PC-3 (cell line): ENCODE data around the gene UBAC1. TPM values are rescaled to one million over a fixed set of nuclear protein-coding genes. Genes with fewer than 3 reads are reported as not detected.

Experiments
- ATAC-seq: fragments of 200-7000 bp; cut with Tn5 transposase; 2 replicates; pipeline ENCODE4 v1.9.1; 2020; ENCODE audit warnings: mild to moderate bottlenecking, moderate library complexity
- BruUV-seq: library from RNA; stranded (reverse); fragments of 400-500 nt; replicated peaks from 2 replicates; lab custom pipeline; 2021; lab: Mats Ljungman, UMichigan
- CTCF ChIA-PET: fragments of 300-600 bp; sonication (Branson Sonifier 250); formaldehyde crosslinking; loops from one replicate; lab custom pipeline; 2022; ENCODE audit warnings: antibody characterized with exemption; lab: Charles Lee
- POLR2A ChIA-PET: fragments of 300-600 bp; sonication (Branson Sonifier 250); formaldehyde crosslinking; loops from one replicate; lab custom pipeline; 2022; ENCODE audit warnings: antibody characterized with exemption; ENCODE audit not compliant: unreplicated experiment; lab: Charles Lee
- DNase-seq: peaks from one replicate; pipeline ENCODE4 v3.0.0-alpha.2; 2015
- H2AFZ ChIP-seq: fragments of 300-600 bp; sonication (generic); 2 replicates; pipeline ENCODE4 v1.6.0; 2016; ENCODE audit warnings: antibody characterized with exemption, low read length
- H3F3A ChIP-seq: fragments of 300-600 bp; sonication (generic); one replicate; pipeline ENCODE4 v1.6.0; 2017; ENCODE audit warnings: antibody characterized with exemption, low read length, control low read depth, mild to moderate bottlenecking; ENCODE audit not compliant: unreplicated experiment
- H3K27ac ChIP-seq: fragments of 300-600 bp; sonication (generic); 2 replicates; pipeline ENCODE4 v1.5.1; 2016; ENCODE audit warnings: mild to moderate bottlenecking, low read length
- H3K27me3 ChIP-seq: fragments of 300-600 bp; sonication (generic); 2 replicates; pipeline ENCODE4 v1.6.1; 2016; ENCODE audit warnings: low read length, mixed read lengths
- H3K36me3 ChIP-seq: fragments of 300-600 bp; sonication (generic); 2 replicates; pipeline ENCODE4 v1.6.1; 2016; ENCODE audit warnings: low read depth, mixed run types, low read length, mixed read lengths
- H3K4me1 ChIP-seq: fragments of 300-600 bp; sonication (generic); 2 replicates; pipeline ENCODE4 v1.5.1; 2016; ENCODE audit warnings: low read length; ENCODE audit not compliant: insufficient read depth
- H3K4me2 ChIP-seq: fragments of 300-600 bp; sonication (generic); 2 replicates; pipeline ENCODE4 v1.6.0; 2016; ENCODE audit warnings: low read length
- H3K4me3 ChIP-seq: fragments of 300-600 bp; sonication (generic); 2 replicates; pipeline ENCODE4 v1.5.1; 2016; ENCODE audit warnings: mild to moderate bottlenecking, low read length, mixed read lengths
- H3K79me2 ChIP-seq: fragments of 300-600 bp; sonication (generic); 2 replicates; pipeline ENCODE4 v1.6.1; 2017; ENCODE audit warnings: low read length, mixed read lengths
- H3K9ac ChIP-seq: fragments of 300-600 bp; sonication (generic); 2 replicates; pipeline ENCODE4 v1.6.0; 2016; ENCODE audit warnings: mild to moderate bottlenecking, low read length
- H3K9me2 ChIP-seq: fragments of 300-600 bp; sonication (generic); replicated peaks from 2 replicates; pipeline ENCODE4 v1.6.1; 2016; ENCODE audit warnings: mixed run types, low read length, mixed read lengths
- H3K9me3 ChIP-seq: fragments of 300-600 bp; sonication (generic); 2 replicates; pipeline ENCODE4 v1.6.1; 2016; ENCODE audit warnings: low read length, mixed read lengths
- H4K20me1 ChIP-seq: fragments of 300-600 bp; sonication (generic); 2 replicates; pipeline ENCODE4 v1.6.1; 2016; ENCODE audit warnings: low read length, mixed read lengths
- CTCF ChIP-seq: fragments of 300-600 bp; sonication (generic); conservative IDR thresholded peaks from 2 replicates; pipeline ENCODE4 v1.5.1; 2017; ENCODE audit warnings: antibody characterized with exemption, low read depth, mild to moderate bottlenecking, low read length
- EZH2 ChIP-seq: fragments of 300-600 bp; sonication (generic); IDR thresholded peaks from one replicate; pipeline ENCODE4 v1.6.1; 2017; ENCODE audit warnings: antibody characterized with exemption, mild to moderate bottlenecking, low read length; ENCODE audit not compliant: unreplicated experiment
- EZH2phosphoT487 ChIP-seq: fragments of 300-600 bp; sonication (generic); IDR thresholded peaks from 2 replicates; pipeline ENCODE4 v1.6.1; 2018; ENCODE audit warnings: mild to moderate bottlenecking, antibody characterized with exemption, low read length, borderline replicate concordance
- intact Hi-C: fragments of 100-400 bp; cut with micrococcal nuclease; formaldehyde crosslinking; loops from 2 replicates; pipeline ENCODE4 v1.9.0; 2023
- total RNA-seq: library from RNA; depleted of rRNA; stranded (reverse); fragments of >200 nt; gene quantifications from 2 replicates; pipeline ENCODE4 v1.2.3, GENCODE V29; 2014

Gene UBAC1
- total RNA-seq, 1 experiment from 2014 or later = 77.3 TPM

GRCh38 chr9:135931349-135931820 lies 29.8 kb downstream of the UBAC1 start:
- peaks cover 15% of the 10 kb centered on the region for H3K4me1 ChIP-seq
- intact Hi-C loops = no loop called here
- POLR2A ChIA-PET = no interaction called here
- no peaks in the 10 kb centered on the region for H4K20me1 ChIP-seq
- H3K36me3 ChIP-seq = no peaks in the 10 kb centered on the region
- no peaks in the 10 kb centered on the region for H3K9me3 ChIP-seq
- H3F3A ChIP-seq = no peaks in the 10 kb centered on the region
- no TSS peak for BruUV-seq
- no peaks in the 10 kb centered on the region for H3K9me2 ChIP-seq
- no peak overlapping the region for H3K4me3 ChIP-seq
- DNase-seq = no peak
- H3K9ac ChIP-seq = no peak overlapping the region
- H3K79me2 ChIP-seq = no peaks in the 10 kb centered on the region
- no peak overlapping the region for H2AFZ ChIP-seq
- no peak overlapping the region for H3K4me2 ChIP-seq
- ATAC-seq = no peak
- TF ChIP-seq EZH2phosphoT487 (no peak), EZH2 (no peak), CTCF (no peak)
- no peak overlapping the region for H3K27ac ChIP-seq
- CTCF ChIA-PET = no interaction called here
- no peaks in the 10 kb centered on the region for H3K27me3 ChIP-seq

- peaks cover 17% of the 10 kb centered on the region for H3K4me1 ChIP-seq
- BruUV-seq = no TSS peak
- no peaks in the 10 kb centered on the region for H3K79me2 ChIP-seq
- H3K9me2 ChIP-seq = no peaks in the 10 kb centered on the region
- H3F3A ChIP-seq = no peaks in the 10 kb centered on the region
- no peaks in the 10 kb centered on the region for H4K20me1 ChIP-seq
- ATAC-seq (no peak), DNase-seq (no peak)
- ChIA-PET POLR2A (no interaction called here), CTCF (no interaction called here)
- no peak overlapping the region for H3K4me2 ChIP-seq
- no peak overlapping the region for H3K9ac ChIP-seq
- H3K9me3 ChIP-seq = no peaks in the 10 kb centered on the region
- no peaks in the 10 kb centered on the region for H3K27me3 ChIP-seq
- H3K27ac ChIP-seq = no peak overlapping the region
- H2AFZ ChIP-seq = no peak overlapping the region
- H3K36me3 ChIP-seq = no peaks in the 10 kb centered on the region
- intact Hi-C loops = no loop called here
- no peak for TF ChIP-seq CTCF
- TF ChIP-seq EZH2 = no peak
- no peak for TF ChIP-seq EZH2phosphoT487
- H3K4me3 ChIP-seq = no peak overlapping the region
Observed at GRCh38 chr9:135930446-135931345, 30.5 kb downstream of the UBAC1 start.
